Stimulated activated naive CD8-positive, alpha-beta T cell treated with anti-CD3 and anti-CD28 coated beads, Interleukin-15, Interleukin-2, amounts not matched to agents 100 ng/mL and 50 ng/mL, for 24 hours (primary cell): ENCODE results near the gene B3GNT3.

Experiments used
- H3K27ac Mint-ChIP-seq: one replicate; pipeline ENCODE4 v1.8.0; 2021; ENCODE audit warnings: mild to moderate bottlenecking, mixed read lengths
- H3K27me3 Mint-ChIP-seq: one replicate; pipeline ENCODE4 v1.8.0; 2021; ENCODE audit warnings: mixed read lengths
- H3K36me3 Mint-ChIP-seq: one replicate; pipeline ENCODE4 v1.8.0; 2021; ENCODE audit warnings: low read depth, mixed read lengths
- H3K4me1 Mint-ChIP-seq: one replicate; pipeline ENCODE4 v1.8.0; 2021; ENCODE audit warnings: low read depth, mixed read lengths
- H3K4me3 Mint-ChIP-seq: one replicate; pipeline ENCODE4 v1.8.0; 2021; ENCODE audit warnings: mild to moderate bottlenecking, mixed read lengths
- H3K9me3 Mint-ChIP-seq: one replicate; pipeline ENCODE4 v1.8.0; 2021; ENCODE audit warnings: mixed read lengths

B3GNT3 gene

DNA sequence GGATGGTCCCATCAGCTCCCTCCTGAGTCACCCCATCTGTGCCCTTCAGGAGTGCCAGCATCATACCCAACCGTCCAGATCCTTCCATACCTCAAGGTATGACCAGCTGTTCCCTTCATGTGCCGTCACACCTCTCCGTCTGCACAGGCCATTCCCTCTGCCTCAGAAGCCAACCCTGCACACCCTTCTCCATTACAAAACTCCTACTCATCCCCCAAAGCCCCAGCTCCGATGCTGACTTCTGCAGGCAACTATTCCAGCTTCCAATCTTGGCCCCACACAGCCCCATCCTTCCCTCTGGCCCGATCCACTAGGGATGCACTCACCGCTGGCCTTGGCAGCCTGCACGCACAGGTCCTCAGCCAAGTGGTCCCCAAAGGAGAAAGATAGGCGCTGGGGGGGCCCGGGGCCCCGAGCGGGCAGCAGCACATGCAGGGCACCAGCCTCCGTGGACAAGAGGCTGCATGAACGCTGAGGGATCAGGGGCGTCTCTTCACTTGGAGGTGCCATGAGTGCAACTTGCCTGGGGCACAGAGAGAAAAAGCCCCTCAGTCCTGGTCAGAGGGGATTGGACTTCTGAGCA lies 49.1 kb downstream of the B3GNT3 start:
- peak overlapping the region; percentile 30 for H3K27ac Mint-ChIP-seq
- H3K4me3 Mint-ChIP-seq, result peak overlapping the region; percentile 6
- H3K36me3 Mint-ChIP-seq, result peaks cover 40% of the 10 kb centered on the region
- no peaks in the 10 kb centered on the region for H3K9me3 Mint-ChIP-seq
- H3K27me3 Mint-ChIP-seq, result no peaks in the 10 kb centered on the region
- H3K4me1 Mint-ChIP-seq, result peaks cover 48% of the 10 kb centered on the region

DNA sequence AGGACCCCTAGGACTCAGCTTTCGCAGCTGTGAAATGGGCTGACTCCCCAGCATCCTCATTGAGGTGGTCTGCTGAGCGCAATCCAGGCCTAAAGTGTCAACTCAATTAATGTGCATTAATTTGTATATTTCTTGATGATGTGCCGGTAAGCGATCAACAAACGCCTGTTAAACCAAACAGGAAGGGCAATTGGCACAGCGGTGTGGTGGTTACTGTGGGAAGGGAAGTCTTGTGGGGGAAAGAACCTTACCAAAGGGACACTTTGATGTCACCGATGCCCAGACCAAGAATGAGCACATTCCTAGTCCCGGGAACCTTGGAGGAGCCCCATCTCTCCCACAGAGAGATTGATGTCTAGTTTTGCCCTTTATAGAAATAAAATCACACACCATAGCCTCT lies 51.2 kb downstream of the B3GNT3 start:
- no peaks in the 10 kb centered on the region for H3K9me3 Mint-ChIP-seq
- H3K4me1 Mint-ChIP-seq, result peaks cover 65% of the 10 kb centered on the region
- H3K36me3 Mint-ChIP-seq, result peaks cover 25% of the 10 kb centered on the region
- H3K27ac Mint-ChIP-seq, result peak overlapping the region; percentile 98
- peak overlapping the region; percentile 91 for H3K4me3 Mint-ChIP-seq
- no peaks in the 10 kb centered on the region for H3K27me3 Mint-ChIP-seq

GRCh38 chr19:17847538-17848366 lies 52.8 kb downstream of the B3GNT3 start, which contains the start of gene JAK3:
JAK3 (minus strand) TSS chr19:17847982; CDS start chr19:17844417, 3,565 bp downstream.
- Mint-ChIP-seq H3K27ac (peak within 1 kb of the TSS; percentile 98), H3K27me3 (no peaks in the 10 kb centered on the region), H3K4me1 (peaks cover 72% of the 10 kb centered on the region), H3K4me3 (peak within 1 kb of the TSS; percentile 91), H3K36me3 (peaks cover 23% of the 10 kb centered on the region), H3K9me3 (no peaks in the 10 kb centered on the region)

DNA sequence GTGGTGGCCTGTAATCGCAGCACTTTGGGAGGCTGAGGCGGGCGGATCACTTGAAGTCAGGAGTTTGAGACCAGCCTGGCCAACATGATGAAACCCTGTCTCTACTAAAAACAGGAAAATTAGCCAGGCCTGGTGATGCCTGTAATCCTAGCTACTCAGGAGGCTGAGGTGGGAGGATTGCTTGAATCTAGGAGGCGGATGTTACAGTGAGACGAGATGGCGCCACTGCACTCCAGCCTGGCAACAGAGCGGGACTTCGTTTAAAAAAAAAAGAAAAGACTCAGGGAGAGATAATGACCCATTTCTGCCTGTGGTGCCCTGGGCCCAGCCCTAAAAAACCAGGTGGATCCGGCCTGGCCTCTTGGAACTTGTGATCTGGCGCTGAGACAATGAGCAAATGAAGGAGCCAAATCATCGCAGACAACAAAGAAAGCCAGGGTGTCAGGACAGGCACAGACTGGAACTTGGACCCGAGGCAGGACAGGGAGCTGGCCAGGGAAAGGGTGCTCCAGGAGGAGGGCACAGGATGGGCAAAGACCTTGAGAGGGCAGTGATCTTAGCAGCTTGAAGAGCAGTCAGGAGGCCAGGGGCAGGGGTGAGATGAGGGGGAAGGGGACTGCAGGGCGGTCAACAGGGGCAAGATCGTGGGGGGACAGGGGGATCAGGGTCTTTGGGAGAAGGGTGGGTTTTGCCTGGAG lies 53.8 kb downstream of the B3GNT3 start:
- Mint-ChIP-seq H3K27me3 (no peaks in the 10 kb centered on the region), H3K27ac (peak overlapping the region; percentile 98), H3K4me3 (peak overlapping the region; percentile 91), H3K9me3 (no peaks in the 10 kb centered on the region), H3K4me1 (peaks cover 66% of the 10 kb centered on the region), H3K36me3 (peaks cover 14% of the 10 kb centered on the region)

DNA sequence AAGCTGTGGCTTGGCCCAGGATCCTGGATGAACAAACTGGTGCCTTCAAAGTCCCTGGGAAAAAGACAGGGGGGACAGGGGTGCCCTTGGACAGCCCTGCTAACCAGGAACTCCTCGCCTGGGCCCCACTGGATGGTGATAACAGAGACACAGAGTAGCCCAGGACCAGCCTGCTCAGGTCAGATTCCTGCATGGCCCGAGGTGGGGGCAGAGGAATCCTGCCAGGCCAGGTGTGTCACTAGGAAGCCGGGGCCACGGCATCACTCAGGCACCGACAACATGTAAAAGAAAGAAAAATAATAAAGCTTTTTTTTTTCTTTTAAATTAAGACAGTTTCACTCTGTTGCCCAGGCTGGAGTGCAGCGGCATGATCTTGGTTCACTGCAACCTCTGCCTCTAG lies 59.1 kb downstream of the B3GNT3 start:
- Mint-ChIP-seq H3K27ac (no peak overlapping the region), H3K4me3 (no peak overlapping the region), H3K9me3 (no peaks in the 10 kb centered on the region), H3K36me3 (no peaks in the 10 kb centered on the region), H3K4me1 (peaks cover 32% of the 10 kb centered on the region), H3K27me3 (no peaks in the 10 kb centered on the region)

DNA sequence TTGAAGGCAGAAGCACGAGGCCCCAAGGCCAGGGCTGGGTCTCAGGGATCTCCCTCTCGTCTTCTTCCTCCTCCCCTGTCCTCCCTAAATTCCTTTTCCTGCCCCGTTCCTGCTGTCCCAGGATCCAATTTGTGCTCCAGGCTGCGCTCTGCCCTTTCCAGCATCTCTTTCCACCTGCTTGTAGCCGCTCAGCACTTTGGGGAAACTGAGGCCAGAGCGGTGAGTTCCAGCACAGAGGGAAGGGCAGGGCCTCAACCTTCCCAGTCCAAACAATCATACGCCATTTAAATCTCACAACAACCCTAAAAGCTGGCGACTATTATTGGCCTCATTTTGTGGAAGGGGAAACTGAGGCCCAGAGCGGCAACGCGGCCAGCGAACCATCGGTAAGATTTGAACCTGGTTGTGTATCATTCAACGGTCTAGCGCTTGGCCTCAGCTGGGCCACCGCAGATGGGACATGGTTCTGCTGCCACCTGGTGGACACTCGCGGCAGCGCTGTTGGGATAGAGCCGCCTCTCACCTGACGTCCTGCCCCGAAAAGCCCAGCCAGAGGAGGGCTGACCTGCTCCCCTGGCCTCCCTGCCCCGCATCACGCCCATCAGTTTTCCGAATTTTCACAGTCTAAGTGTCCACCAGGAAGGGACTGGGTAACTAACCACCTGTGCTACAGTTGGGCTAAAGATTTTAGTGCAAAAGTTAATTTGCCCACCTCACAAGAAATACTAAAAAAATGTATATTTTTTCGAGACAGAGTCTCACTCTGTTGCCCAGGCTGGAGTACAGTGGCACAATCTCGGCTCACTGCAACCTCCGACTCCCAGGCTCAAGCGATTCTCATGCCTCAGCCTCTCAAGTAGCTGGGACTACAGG lies 60.6 kb downstream of the B3GNT3 start:
- Mint-ChIP-seq H3K9me3 (no peaks in the 10 kb centered on the region), H3K27ac (no peak overlapping the region), H3K27me3 (no peaks in the 10 kb centered on the region), H3K36me3 (peaks cover 10% of the 10 kb centered on the region), H3K4me1 (peaks cover 34% of the 10 kb centered on the region), H3K4me3 (no peak overlapping the region)

DNA sequence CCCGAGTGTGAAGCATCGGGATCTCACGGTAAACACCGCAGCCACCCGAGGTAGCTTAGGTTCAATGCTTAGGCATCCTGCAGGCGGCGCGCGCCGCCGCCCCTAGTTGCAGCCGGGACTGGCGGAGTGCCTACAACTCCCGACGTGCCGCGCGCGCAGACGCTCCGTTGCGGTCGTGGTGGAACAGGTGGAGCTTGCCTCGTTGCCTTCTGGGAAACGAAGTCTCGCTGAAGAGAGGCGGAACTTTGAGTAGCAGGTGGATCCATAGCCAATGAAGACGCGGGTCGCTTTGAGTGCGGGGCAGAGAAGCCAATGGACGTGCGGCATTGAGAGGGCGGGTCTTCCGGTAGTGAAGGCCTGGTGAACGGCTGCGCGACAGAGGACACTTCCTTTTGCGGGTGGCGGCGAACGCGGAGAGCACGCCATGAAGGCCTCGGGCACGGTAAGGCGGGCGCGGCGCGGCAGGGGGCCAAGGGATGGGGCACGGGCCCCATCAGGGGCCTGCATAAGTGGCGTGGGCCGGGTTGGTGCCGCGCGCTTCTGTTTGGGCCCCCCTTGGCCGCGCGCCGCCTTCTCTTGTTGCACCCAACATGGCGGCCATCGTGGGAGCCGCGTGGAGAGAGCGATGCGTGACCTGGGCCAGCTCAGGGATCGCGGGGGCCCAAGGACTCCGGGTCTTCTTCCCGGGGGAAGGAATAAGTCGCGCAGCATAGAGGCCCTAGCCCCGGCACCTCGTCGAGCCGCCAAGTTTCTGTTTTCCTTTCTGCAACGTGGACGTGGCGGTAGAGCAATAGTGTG lies 64.8 kb downstream of the B3GNT3 start, which contains the start of gene RPL18A:
RPL18A (plus strand) TSS at position 378 of the 798 bp plus-strand sequence; CDS start at position 425, 47 bp downstream.
- peak within 1 kb of the TSS; percentile 100 for H3K27ac Mint-ChIP-seq
- peaks cover 54% of the 10 kb centered on the region for H3K4me1 Mint-ChIP-seq
- H3K27me3 Mint-ChIP-seq, result no peaks in the 10 kb centered on the region
- H3K36me3 Mint-ChIP-seq, result peaks cover 49% of the 10 kb centered on the region
- no peaks in the 10 kb centered on the region for H3K9me3 Mint-ChIP-seq
- H3K4me3 Mint-ChIP-seq, result peak within 1 kb of the TSS; percentile 99

GRCh38 chr19:17860331-17860992 lies 65.5 kb downstream of the B3GNT3 start:
- peak overlapping the region; percentile 100 for H3K27ac Mint-ChIP-seq
- H3K27me3 Mint-ChIP-seq, result no peaks in the 10 kb centered on the region
- peaks cover 52% of the 10 kb centered on the region for H3K4me1 Mint-ChIP-seq
- H3K36me3 Mint-ChIP-seq, result peaks cover 54% of the 10 kb centered on the region
- no peaks in the 10 kb centered on the region for H3K9me3 Mint-ChIP-seq
- H3K4me3 Mint-ChIP-seq, result peak overlapping the region; percentile 99

GRCh38 chr19:17860993-17861360 lies 66.0 kb downstream of the B3GNT3 start:
- peak overlapping the region; percentile 100 for H3K27ac Mint-ChIP-seq
- H3K9me3 Mint-ChIP-seq, result no peaks in the 10 kb centered on the region
- H3K4me3 Mint-ChIP-seq, result peak overlapping the region; percentile 99
- peaks cover 49% of the 10 kb centered on the region for H3K4me1 Mint-ChIP-seq
- no peaks in the 10 kb centered on the region for H3K27me3 Mint-ChIP-seq
- H3K36me3 Mint-ChIP-seq, result peaks cover 54% of the 10 kb centered on the region

GRCh38 chr19:17861542-17862402 lies 66.8 kb downstream of the B3GNT3 start:
- Mint-ChIP-seq H3K9me3 (no peaks in the 10 kb centered on the region), H3K4me1 (peaks cover 49% of the 10 kb centered on the region), H3K36me3 (peaks cover 54% of the 10 kb centered on the region), H3K27ac (peak overlapping the region; percentile 100), H3K27me3 (no peaks in the 10 kb centered on the region), H3K4me3 (peak overlapping the region; percentile 99)

GRCh38 chr19:17862711-17863519 lies 68.0 kb downstream of the B3GNT3 start:
- Mint-ChIP-seq H3K27me3 (no peaks in the 10 kb centered on the region), H3K4me3 (peak overlapping the region; percentile 99), H3K27ac (peak overlapping the region; percentile 100), H3K36me3 (peaks cover 54% of the 10 kb centered on the region), H3K9me3 (no peaks in the 10 kb centered on the region), H3K4me1 (peaks cover 49% of the 10 kb centered on the region)
